ENCODE measurements around the gene MARK4. TPM values are rescaled to one million over a fixed set of nuclear protein-coding genes. Genes with fewer than 3 reads are reported as not detected.

The MARK4 gene
- total RNA-seq, 4 donors from 2014 or later, result 28.4 to 42.8 (median 35.3) TPM

- intact Hi-C loops (cut with DNase I; ENCODE audit: low total_unique reads), result no loop called here
Observed at GRCh38 chr19:45231891-45232290, 19.2 kb upstream of the MARK4 start.

GRCh38 chr19:45234089-45234869, 16.8 kb upstream of the MARK4 start:
- intact Hi-C loops (cut with DNase I; ENCODE audit: low total_unique reads), result no loop called here
- DNase-seq (ENCODE audit: low spot score in 2 of 2), result no peak
- no peak overlapping the region for H3K4me3 ChIP-seq (ENCODE audit: low read depth, poor library complexity, severe bottlenecking)
- WGBS, 2 donors, result 31 to 43% methylated on average over 38 to 74 of the region's 93 CpGs
- TF ChIP-seq CTCF (IDR thresholded peaks at IDR 0.05) (no peak), POLR2A (IDR thresholded peaks at IDR 0.05) (no peak)

More at GRCh38 chr19:45231891-45232290, 19.2 kb upstream of the MARK4 start:
- H3K4me3 ChIP-seq (ENCODE audit: low read depth, poor library complexity, severe bottlenecking), result no peak overlapping the region
- no peak for TF ChIP-seq CTCF (IDR thresholded peaks at IDR 0.05)
- TF ChIP-seq POLR2A (IDR thresholded peaks at IDR 0.05), result no peak
- WGBS, 2 donors, result 33 to 43% methylated on average over 3 of the region's 3 CpGs
- DNase-seq (ENCODE audit: low spot score in 2 of 2), result peak in 1 of 2 donors; percentile 35

- no peak for DNase-seq (ENCODE audit: low spot score in 2 of 2)
- intact Hi-C loops (cut with DNase I; ENCODE audit: low total_unique reads), result no loop called here
- WGBS, 2 donors, result 31 to 36% methylated on average over 8 of the region's 8 CpGs
- H3K4me3 ChIP-seq (ENCODE audit: low read depth, poor library complexity, severe bottlenecking), result no peak overlapping the region
- TF ChIP-seq CTCF (IDR thresholded peaks at IDR 0.05) (no peak), POLR2A (IDR thresholded peaks at IDR 0.05) (no peak)
Observed at GRCh38 chr19:45235485-45235884, 15.6 kb upstream of the MARK4 start.

GRCh38 chr19:45238556-45238955, 12.5 kb upstream of the MARK4 start:
- intact Hi-C loops (cut with DNase I; ENCODE audit: low total_unique reads), result no loop called here
- no peak overlapping the region for H3K4me3 ChIP-seq (ENCODE audit: low read depth, poor library complexity, severe bottlenecking)
- no peak for DNase-seq (ENCODE audit: low spot score in 2 of 2)
- 83 to 86% methylated on average over 24 to 25 of the region's 25 CpGs for WGBS, 2 donors
- TF ChIP-seq POLR2A (IDR thresholded peaks at IDR 0.05) (no peak), CTCF (IDR thresholded peaks at IDR 0.05) (no peak)

GRCh38 chr19:45243144-45243732, 7.8 kb upstream of the MARK4 start:
- 72 to 83% methylated on average over 13 of the region's 13 CpGs for WGBS, 2 donors
- no peak for DNase-seq (ENCODE audit: low spot score in 2 of 2)
- TF ChIP-seq CTCF (IDR thresholded peaks at IDR 0.05) (no peak), POLR2A (IDR thresholded peaks at IDR 0.05) (no peak)
- intact Hi-C loops (cut with DNase I; ENCODE audit: low total_unique reads), result loop anchor here (10.0 kb wide), 1 partner anchor 48 kb away; no protein-coding TSS in a partner anchor
- no peak overlapping the region for H3K4me3 ChIP-seq (ENCODE audit: low read depth, poor library complexity, severe bottlenecking)

Data from lower leg skin (tissue), 4 donors.